NCI-H345 treated with DMSO at 0.1 percent for 48 hours (cell line): ENCODE data around the gene STAG2.
"Not testable (repeated sequence)": the region's sequence is repeated elsewhere in the genome, so short reads cannot be mapped to it uniquely, and the experiment has no call there.

Source experiments
- DNase-seq: peaks from one replicate; lab custom pipeline; 2025; ENCODE audit not compliant: unreplicated experiment; lab: John Stamatoyannopoulos, UW

The STAG2 gene

GRCh38 chrX:123961268-123962005, at the start of gene STAG2:
Gene STAG2 (plus strand): TSS chrX:123961706. CDS start chrX:124022628, 60,922 bp downstream.
- peak; percentile 51 for DNase-seq

- no peak for DNase-seq
Observed at GRCh38 chrX:123917069-123917468, 44.4 kb upstream of the STAG2 start.

GRCh38 chrX:123918106-123918721, 43.3 kb upstream of the STAG2 start:
- DNase-seq: no peak

- no peak for DNase-seq
Observed at GRCh38 chrX:123920105-123920785, 41.3 kb upstream of the STAG2 start.

GRCh38 chrX:123923211-123923610, 38.3 kb upstream of the STAG2 start:
- DNase-seq: no peak

GRCh38 chrX:123924186-123924585, 37.3 kb upstream of the STAG2 start:
- no peak for DNase-seq

GRCh38 chrX:123927845-123928244, 33.7 kb upstream of the STAG2 start:
- DNase-seq: no peak

GRCh38 chrX:123932055-123932454, 29.5 kb upstream of the STAG2 start:
- DNase-seq: not testable (repeated sequence)

GRCh38 chrX:123943074-123943473, 18.4 kb upstream of the STAG2 start:
- no peak for DNase-seq

- DNase-seq: no peak
Observed at GRCh38 chrX:123943488-123943887, 18.0 kb upstream of the STAG2 start.

GRCh38 chrX:123949846-123950245, 11.7 kb upstream of the STAG2 start:
- no peak for DNase-seq

GRCh38 chrX:123959281-123960063, 2.0 kb upstream of the STAG2 start:
- no peak for DNase-seq

- no peak for DNase-seq
Observed at GRCh38 chrX:123960956-123961267, 594 bp upstream of the STAG2 start.

GRCh38 chrX:123962006-123962467, 531 bp downstream of the STAG2 start:
- no peak for DNase-seq

- peak; percentile 79 for DNase-seq
Observed at GRCh38 chrX:123962794-123963373, 1.4 kb downstream of the STAG2 start.

GRCh38 chrX:123964156-123964834, 2.8 kb downstream of the STAG2 start:
- no peak for DNase-seq

GRCh38 chrX:123965712-123966111, 4.2 kb downstream of the STAG2 start:
- no peak for DNase-seq

GRCh38 chrX:123967497-123967896, 6.0 kb downstream of the STAG2 start:
- DNase-seq: no peak

- DNase-seq: no peak
Observed at GRCh38 chrX:123968383-123969050, 7.0 kb downstream of the STAG2 start.

- DNase-seq: no peak
Observed at GRCh38 chrX:123971982-123972381, 10.5 kb downstream of the STAG2 start.
